Measurements from ENCODE around the gene CABP7. TPM values are rescaled to one million over a fixed set of nuclear protein-coding genes. Genes with fewer than 3 reads are reported as not detected.

Gene CABP7
- polyA plus RNA-seq, 1 donor from 2014 or later = 0.11 TPM

GRCh38 chr22:29695129-29695926, 24.5 kb upstream of the CABP7 start:
- Mint-ChIP-seq H3K27ac (no peak overlapping the region), H3K9me3 (no peaks in the 10 kb centered on the region), H3K4me3 (no peak overlapping the region), H3K27me3 (no peaks in the 10 kb centered on the region), H3K36me3 (peaks cover 1% of the 10 kb centered on the region), H3K4me1 (no peaks in the 10 kb centered on the region)

GRCh38 chr22:29697853-29698598, 21.8 kb upstream of the CABP7 start:
- no peak overlapping the region for H3K4me3 Mint-ChIP-seq
- peaks cover 3% of the 10 kb centered on the region for H3K27me3 Mint-ChIP-seq
- H3K27ac Mint-ChIP-seq = no peak overlapping the region
- H3K9me3 Mint-ChIP-seq = no peaks in the 10 kb centered on the region
- peaks cover 0 to 3% (median 1%) of the 10 kb centered on the region in 3 donors for H3K4me1 Mint-ChIP-seq
- H3K36me3 Mint-ChIP-seq = peaks cover 1% of the 10 kb centered on the region

DNA sequence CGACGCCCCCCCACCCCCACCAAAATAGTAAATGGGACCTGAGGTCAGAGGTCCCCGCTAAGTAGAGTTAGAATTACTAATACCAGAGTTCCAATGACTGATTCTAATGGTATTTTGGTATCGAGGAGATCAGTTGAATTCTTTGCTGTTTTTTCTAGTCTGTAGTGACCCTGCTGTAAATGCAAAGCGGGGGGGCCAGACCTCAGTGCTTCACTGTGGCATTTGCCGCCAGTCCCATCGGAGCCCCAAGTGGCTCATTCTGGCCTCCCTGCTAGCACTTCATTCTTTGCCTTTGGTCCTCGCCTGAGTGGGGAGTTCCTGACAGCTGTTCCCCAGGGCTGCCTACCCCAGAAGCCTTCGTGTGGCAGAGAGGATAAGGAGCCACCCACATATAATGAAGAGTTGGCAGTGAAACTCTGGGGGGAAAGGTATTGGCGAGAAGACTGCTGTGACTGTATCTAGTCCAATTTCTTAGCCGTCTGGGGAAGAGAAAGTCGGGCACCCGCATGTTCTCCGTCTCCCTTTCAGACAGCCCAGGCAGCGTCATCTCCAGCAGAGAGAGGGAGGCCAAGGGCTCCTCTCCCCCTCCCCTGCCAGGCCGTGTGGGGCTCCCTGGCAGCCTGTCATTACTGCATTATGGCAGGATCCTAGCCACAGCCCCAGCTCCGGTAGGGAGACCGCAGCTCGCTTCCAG, 19.4 kb upstream of the CABP7 start:
- Mint-ChIP-seq H3K4me3 (no peak overlapping the region), H3K36me3 (peaks cover 1% of the 10 kb centered on the region), H3K27ac (no peak overlapping the region), H3K27me3 (peaks cover 3% of the 10 kb centered on the region), H3K4me1 (peaks cover 3 to 6% (median 5%) of the 10 kb centered on the region in 3 donors), H3K9me3 (no peaks in the 10 kb centered on the region)

GRCh38 chr22:29700900-29701154, 19.0 kb upstream of the CABP7 start:
- Mint-ChIP-seq H3K4me3 (no peak overlapping the region), H3K27ac (no peak overlapping the region)

DNA sequence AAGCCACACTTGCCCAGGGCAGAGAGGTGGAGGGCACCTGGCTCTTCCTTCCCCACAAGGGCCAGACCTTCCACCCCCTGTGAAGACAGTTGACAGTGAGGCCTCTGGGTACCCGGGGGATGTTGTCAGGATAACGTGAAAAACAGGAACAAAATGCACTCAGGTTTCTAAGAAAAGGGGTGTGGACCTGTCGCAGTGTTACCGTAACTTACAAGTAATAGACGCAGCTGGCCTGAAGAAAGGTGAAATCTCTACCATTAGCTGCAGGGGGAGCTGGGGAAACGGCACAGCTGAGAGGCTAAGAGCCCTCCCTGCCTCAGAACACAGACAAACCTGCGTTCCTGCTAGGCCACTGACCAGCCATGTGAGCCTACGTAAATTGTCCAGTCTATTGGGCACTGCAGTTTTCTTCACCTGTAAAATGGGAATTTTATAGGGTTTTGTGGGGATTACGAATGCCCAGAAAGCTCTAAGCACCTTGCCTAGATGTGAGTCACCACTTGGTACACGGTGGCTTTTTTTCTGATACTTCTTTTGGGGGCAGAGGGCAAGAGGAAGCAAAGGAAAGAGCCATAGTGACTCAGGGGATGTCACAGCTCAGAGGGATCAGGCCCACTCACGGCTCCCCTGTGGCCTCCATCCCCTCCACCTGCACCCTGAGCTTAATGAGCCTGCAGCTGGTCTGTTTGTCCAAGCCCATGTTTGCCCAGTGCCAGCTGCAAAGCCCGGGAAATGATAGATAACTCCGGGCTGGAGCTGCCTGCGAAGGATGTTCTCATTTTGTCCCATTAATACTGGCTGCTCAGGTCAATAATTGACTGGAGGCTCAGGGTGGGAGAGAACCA, 18.4 kb upstream of the CABP7 start:
- no peak overlapping the region for H3K27ac Mint-ChIP-seq
- no peak overlapping the region for H3K4me3 Mint-ChIP-seq
- H3K4me1 Mint-ChIP-seq = peaks cover 3 to 6% (median 5%) of the 10 kb centered on the region in 3 donors
- no peaks in the 10 kb centered on the region for H3K9me3 Mint-ChIP-seq
- peaks cover 3% of the 10 kb centered on the region for H3K27me3 Mint-ChIP-seq
- peaks cover 1% of the 10 kb centered on the region for H3K36me3 Mint-ChIP-seq

More at GRCh38 chr22:29700900-29701154, 19.0 kb upstream of the CABP7 start:
- Mint-ChIP-seq H3K36me3 (peaks cover 1% of the 10 kb centered on the region), H3K4me1 (peaks cover 3 to 6% (median 5%) of the 10 kb centered on the region in 3 donors), H3K27me3 (peaks cover 3% of the 10 kb centered on the region), H3K9me3 (no peaks in the 10 kb centered on the region)

- H3K36me3 Mint-ChIP-seq = no peaks in the 10 kb centered on the region
- peak overlapping the region in 1 of 3 donors; percentile 53 for H3K27ac Mint-ChIP-seq
- H3K9me3 Mint-ChIP-seq = no peaks in the 10 kb centered on the region
Observed at GRCh38 chr22:29702000-29702930, 17.5 kb upstream of the CABP7 start.

GRCh38 chr22:29702931-29703501, 16.8 kb upstream of the CABP7 start:
- H3K27me3 Mint-ChIP-seq = peaks cover 7% of the 10 kb centered on the region
- H3K9me3 Mint-ChIP-seq = no peaks in the 10 kb centered on the region
- H3K36me3 Mint-ChIP-seq = no peaks in the 10 kb centered on the region
- peak overlapping the region in 1 of 3 donors; percentile 43 for H3K27ac Mint-ChIP-seq
- peak overlapping the region in 2 of 4 donors; percentile 37 to 72 for H3K4me3 Mint-ChIP-seq
- H3K4me1 Mint-ChIP-seq = peaks cover 3 to 6% (median 5%) of the 10 kb centered on the region in 3 donors

More at GRCh38 chr22:29702000-29702930, 17.5 kb upstream of the CABP7 start:
- Mint-ChIP-seq H3K27me3 (peaks cover 7% of the 10 kb centered on the region), H3K4me3 (peak overlapping the region in 1 of 4 donors; percentile 2), H3K4me1 (peaks cover 3 to 6% (median 5%) of the 10 kb centered on the region in 3 donors)

DNA sequence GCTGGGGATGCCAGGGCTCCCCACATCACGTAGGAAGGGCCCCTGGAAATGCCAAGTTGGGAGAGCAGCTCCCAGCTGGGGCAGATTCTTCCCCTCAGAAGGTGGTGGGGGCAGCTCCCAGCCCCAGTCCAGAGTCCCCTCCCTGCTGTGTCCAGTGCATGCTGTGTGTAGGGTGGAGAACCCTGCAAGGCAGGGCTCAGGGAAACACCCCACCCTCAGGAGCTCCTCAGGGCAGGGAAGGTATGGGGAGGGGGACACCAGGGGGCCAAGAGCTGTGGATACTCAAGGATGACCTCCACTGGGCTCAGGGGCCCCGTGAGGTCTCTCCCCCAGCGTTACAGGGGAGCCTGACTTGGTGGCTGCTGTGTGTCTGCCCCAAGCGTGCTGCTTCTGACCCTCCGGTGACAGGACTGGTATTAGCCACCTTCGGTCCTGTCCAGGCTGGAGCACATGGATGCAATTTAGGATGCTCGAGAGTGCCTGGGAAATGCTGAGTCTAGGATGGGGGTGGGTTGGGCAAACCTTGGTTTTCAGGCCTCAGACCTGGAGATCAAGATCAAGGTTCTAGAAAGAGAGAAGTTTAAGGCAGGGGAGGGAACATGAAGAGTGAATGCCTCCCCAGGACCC, 16.1 kb upstream of the CABP7 start:
- H3K9me3 Mint-ChIP-seq = no peaks in the 10 kb centered on the region
- H3K36me3 Mint-ChIP-seq = no peaks in the 10 kb centered on the region
- peaks cover 7% of the 10 kb centered on the region for H3K27me3 Mint-ChIP-seq
- H3K4me1 Mint-ChIP-seq = peaks cover 3 to 6% (median 5%) of the 10 kb centered on the region in 3 donors
- H3K27ac Mint-ChIP-seq = no peak overlapping the region
- peak overlapping the region in 1 of 4 donors; percentile 72 for H3K4me3 Mint-ChIP-seq

DNA sequence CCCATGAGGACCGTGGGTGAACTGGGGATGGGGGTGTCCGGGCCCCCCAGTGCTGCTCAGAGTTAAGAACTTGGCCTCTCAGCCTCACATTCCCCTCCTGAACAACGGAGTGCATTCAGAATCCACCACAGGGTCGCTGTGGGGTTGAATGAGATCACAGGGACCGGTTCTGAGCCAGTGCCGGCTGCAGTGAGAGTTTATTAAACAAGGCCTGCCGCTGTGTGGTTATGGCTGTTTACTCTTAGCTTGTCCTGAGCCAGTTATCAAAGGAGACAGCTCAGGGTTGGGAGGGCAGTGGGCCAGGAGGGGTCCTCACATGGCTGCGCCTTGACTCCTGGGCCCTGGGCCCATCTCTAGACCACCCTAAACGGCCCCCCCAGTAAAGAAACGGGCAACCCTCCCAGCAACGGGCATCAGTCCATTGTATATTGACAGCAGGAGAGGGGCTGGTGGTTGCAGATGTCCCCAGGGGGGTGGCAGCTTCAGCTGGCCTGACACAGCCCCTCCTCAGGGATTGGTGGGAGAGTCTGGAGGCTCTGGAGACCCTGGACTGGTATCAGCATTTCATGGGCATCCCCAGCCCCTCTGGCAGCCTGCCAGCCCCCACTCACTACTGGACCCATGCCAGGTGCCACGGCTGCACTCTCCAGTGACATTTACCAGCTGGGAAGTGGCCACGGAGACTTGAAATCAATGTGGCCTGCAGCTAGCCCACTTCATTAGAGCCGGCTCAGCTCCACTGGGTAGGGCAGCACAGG, 15.1 kb upstream of the CABP7 start:
- Mint-ChIP-seq H3K27me3 (peaks cover 7% of the 10 kb centered on the region), H3K27ac (no peak overlapping the region), H3K9me3 (no peaks in the 10 kb centered on the region), H3K36me3 (no peaks in the 10 kb centered on the region), H3K4me3 (no peak overlapping the region), H3K4me1 (peaks cover 3 to 6% (median 5%) of the 10 kb centered on the region in 3 donors)

- H3K27ac Mint-ChIP-seq = no peak overlapping the region
- peak overlapping the region in 1 of 4 donors; percentile 17 for H3K4me3 Mint-ChIP-seq
- H3K4me1 Mint-ChIP-seq = peaks cover 3 to 6% (median 5%) of the 10 kb centered on the region in 3 donors
- H3K27me3 Mint-ChIP-seq = peaks cover 7% of the 10 kb centered on the region
- H3K9me3 Mint-ChIP-seq = no peaks in the 10 kb centered on the region
- H3K36me3 Mint-ChIP-seq = no peaks in the 10 kb centered on the region
Observed at GRCh38 chr22:29705651-29706050, 14.2 kb upstream of the CABP7 start.

- Mint-ChIP-seq H3K36me3 (no peaks in the 10 kb centered on the region), H3K4me1 (peaks cover 3 to 5% (median 4%) of the 10 kb centered on the region in 3 donors), H3K27ac (no peak overlapping the region), H3K4me3 (no peak overlapping the region), H3K9me3 (no peaks in the 10 kb centered on the region), H3K27me3 (peaks cover 7% of the 10 kb centered on the region)
Observed at GRCh38 chr22:29706486-29706885, 13.3 kb upstream of the CABP7 start.

DNA sequence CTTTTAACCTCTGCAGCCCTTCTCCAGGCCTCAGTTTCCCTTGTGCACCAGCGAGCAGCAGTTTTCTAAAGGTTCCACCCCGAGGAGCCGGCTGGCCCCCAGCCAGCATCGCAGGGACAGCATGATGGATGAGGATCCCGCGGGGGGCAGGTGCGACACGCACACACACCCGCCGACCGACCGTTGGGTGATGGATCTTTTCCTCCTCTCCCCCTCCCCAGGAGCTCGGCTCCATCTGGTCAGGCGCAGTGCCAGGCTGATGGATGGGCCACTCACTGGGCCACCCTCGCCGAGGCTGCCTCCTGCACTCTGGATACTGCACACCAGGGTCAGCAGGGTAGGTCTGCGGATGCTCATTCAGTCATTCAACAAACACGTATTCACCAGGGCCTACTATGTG, 12.8 kb upstream of the CABP7 start:
- no peaks in the 10 kb centered on the region for H3K9me3 Mint-ChIP-seq
- H3K36me3 Mint-ChIP-seq = no peaks in the 10 kb centered on the region
- no peak overlapping the region for H3K4me3 Mint-ChIP-seq
- peaks cover 3 to 5% (median 3%) of the 10 kb centered on the region in 3 donors for H3K4me1 Mint-ChIP-seq
- peaks cover 7% of the 10 kb centered on the region for H3K27me3 Mint-ChIP-seq
- no peak overlapping the region for H3K27ac Mint-ChIP-seq

Data from IgD-negative memory B cell (primary cell).